Stomach (tissue), 4 donors: ENCODE measurements around the gene CD300LF.

Experiments used
- CTCF ChIP-seq, 7 experiments: fragments of 450-650 bp in 4 of 7; fragments of 200-600 bp in 3 of 7; sonication (generic) in 3 of 7; IDR thresholded peaks; one replicate each; pipeline ENCODE4 v1.5.1; 2016 to 2019; ENCODE audit warnings: antibody characterized with exemption in 7 of 7, control low read depth in 2 of 7, mild to moderate bottlenecking in 1 of 7
- POLR2A ChIP-seq, 4 donors: fragments of 450-650 bp; IDR thresholded peaks; one replicate each; pipeline ENCODE4 v1.6.1; 2016; ENCODE audit warnings: antibody characterized with exemption in 4 of 4, control low read depth in 2 of 4, mild to moderate bottlenecking in 1 of 4, moderate library complexity in 1 of 4
- POLR2AphosphoS5 ChIP-seq, 3 donors: sonication (generic); formaldehyde crosslinking; IDR thresholded peaks; one replicate each; pipeline ENCODE4 v1.6.1; 2016; ENCODE audit warnings: antibody characterized with exemption in 3 of 3

- no peak for TF ChIP-seq CTCF (IDR thresholded peaks at IDR 0.05)
- no peak for TF ChIP-seq POLR2A (IDR thresholded peaks at IDR 0.05)
- no peak for TF ChIP-seq POLR2AphosphoS5 (IDR thresholded peaks at IDR 0.05)
These were observed 30.7 kb downstream of the CD300LF start for GRCh38 chr17:74682028-74682427.
